ENCODE measurements around the gene ASPHD1. TPM values are rescaled to one million over a fixed set of nuclear protein-coding genes. Genes with fewer than 3 reads are reported as not detected.

Gene ASPHD1
- total and polyA plus RNA-seq, 2 of the 8 experiments (the other 6 are each of a cell fraction or from before 2014, with no cell fraction given): 14.5 to 18.6 TPM

- TF ChIP-seq PHF8 (conservative IDR thresholded peaks at IDR 0.05; ENCODE audit: low read depth, low read length) (no peak; the same call in 1 of the 2 replicates), KDM4A (IDR thresholded peaks at IDR 0.05; ENCODE audit: low read depth, low read length, severe bottlenecking) (peak; percentile 46), CEBPB (IDR thresholded peaks at IDR 0.05; ENCODE audit: low read depth, low read length) (0 out of 2 replicates have a peak, but pooled peaks have one; percentile 33), ATF2 (IDR thresholded peaks at IDR 0.05; ENCODE audit: low read length) (peak; percentile 96), TBP (IDR thresholded peaks at IDR 0.05; ENCODE audit: low read depth, low read length) (peak; percentile 76), CHD1 (IDR thresholded peaks at IDR 0.05; ENCODE audit: low read depth, low read length) (peak; percentile 100), CBX8 (IDR thresholded peaks at IDR 0.05; ENCODE audit: borderline replicate concordance, low read depth, low read length) (no peak), RXRA (IDR thresholded peaks at IDR 0.05; ENCODE audit: insufficient read depth, low read depth, low read length) (no peak), ASH2L (IDR thresholded peaks at IDR 0.05; ENCODE audit: low read length) (peak; percentile 86), GABPA (IDR thresholded peaks at IDR 0.05; ENCODE audit: borderline replicate concordance, insufficient read depth, low read length) (no peak), RBBP5 (IDR thresholded peaks at IDR 0.05; ENCODE audit: borderline replicate concordance, low read depth, low read length) (peak; percentile 83; the same call in 1 of the 2 replicates), TAF7 (optimal IDR thresholded peaks at IDR 0.05; ENCODE audit: borderline replicate concordance, low read depth, low read length) (peak; percentile 73), CHD2 (IDR thresholded peaks at IDR 0.05; ENCODE audit: low read length) (0 out of 2 replicates have a peak, but pooled peaks have one; percentile 37), EP300 (IDR thresholded peaks at IDR 0.05; ENCODE audit: borderline replicate concordance in 1 of 2, low read depth in 2 of 2, low read length in 2 of 2) (peak in 1 of 2 experiments; percentile 99; a peak in 2 of 3 replicates), BRCA1 (IDR thresholded peaks at IDR 0.05; ENCODE audit: low read depth, low read length) (no peak), TAF1 (IDR thresholded peaks at IDR 0.05; ENCODE audit: low read depth, low read length) (peak; percentile 86), SP2 (IDR thresholded peaks at IDR 0.05; ENCODE audit: low read length) (peak; percentile 96), NANOG (IDR thresholded peaks at IDR 0.05; ENCODE audit: insufficient read depth, low read depth, low read length, poor library complexity, severe bottlenecking) (peak; percentile 62), EZH2 (IDR thresholded peaks at IDR 0.05; ENCODE audit: low read depth, low read length, severe bottlenecking) (no peak)
These were observed 37.2 kb upstream of the ASPHD1 start, which contains the start of gene CDIPT (continued) for GRCh38 chr16:29862884-29863668.

All from H1 (cell line).